Measurements from ENCODE around the gene PITPNB. TPM values are rescaled to one million over a fixed set of nuclear protein-coding genes. Genes with fewer than 3 reads are reported as not detected.

Gene PITPNB
- total and polyA plus RNA-seq, 2 of the 13 experiments (the other 11 are each of a cell fraction or from before 2014, with no cell fraction given): 17.0 to 30.1 TPM

GRCh38 chr22:27851974-27852746 is 66.9 kb downstream of the PITPNB start:
- no peaks in the 10 kb centered on the region for H3K9me3 ChIP-seq (ENCODE audit: low read length)
- no peaks in the 10 kb centered on the region for H3K27me3 ChIP-seq (ENCODE audit: control insufficient read depth in 1 of 2, insufficient read depth in 2 of 2, low read length in 2 of 2)
- ATAC-seq (no peak), DNase-seq (ENCODE audit: low spot score) (peak; percentile 52), FAIRE-seq (no peak)
- ChIA-PET CTCF (ENCODE audit: low intra/inter-chr PET ratio, low total read pairs) (no interaction called here), POLR2A (no interaction called here)
- no TSS peak for BruUV-seq (replicated peaks)
- H4K20me1 ChIP-seq (ENCODE audit: insufficient read depth, low read length): no peaks in the 10 kb centered on the region
- WGBS (ENCODE audit: low lambda C conversion rate): 90% methylated on average over 7 of the region's 7 CpGs
- intact Hi-C loops (cut with micrococcal nuclease; ENCODE audit: unreplicated experiment): no loop called here
- H3K4me2 ChIP-seq (ENCODE audit: low read depth, low read length): no peak overlapping the region
- no peaks in the 10 kb centered on the region for H3K79me2 ChIP-seq (ENCODE audit: insufficient read depth, low read length)
- H3K4me1 ChIP-seq (ENCODE audit: insufficient read depth, low read length): peaks cover 30% of the 10 kb centered on the region
- no peak overlapping the region for H3K9ac ChIP-seq (ENCODE audit: insufficient read depth, low read depth, low read length)
- H3K27ac ChIP-seq (ENCODE audit: extremely low read length, insufficient read depth, low read length): no peak overlapping the region
- no peak overlapping the region for H3K4me3 ChIP-seq (replicated peaks in 1 of 3; ENCODE audit: insufficient read depth in 1 of 3, low read depth in 2 of 3, low read length in 3 of 3)
- peaks cover 17 to 62% of the 10 kb centered on the region in 2 experiments for H3K36me3 ChIP-seq (replicated peaks in 1 of 2; ENCODE audit: control insufficient read depth in 1 of 2, insufficient read depth in 2 of 2, low read length in 2 of 2)
- no peak overlapping the region for H2AFZ ChIP-seq (ENCODE audit: low read length)
- in situ Hi-C loops (cut with HindIII; ENCODE audit: extremely low pct_ligation_motif_present, low pct_unique_long_range_greater_than_20kb): no loop called here
- TF ChIP-seq FOXA3 (CRISPR knock-in tag; IDR thresholded peaks at IDR 0.05): peak; percentile 65
- no peak for TF ChIP-seq SOX13 (IDR thresholded peaks at IDR 0.05)
- TF ChIP-seq SOX13 (CRISPR knock-in tag; conservative IDR thresholded peaks at IDR 0.05 in 1 of 2, IDR thresholded peaks at IDR 0.05 in 1 of 2): peak in 1 of 2 experiments; percentile 82; a peak in 2 of 4 replicates
- TF ChIP-seq, protein P1, sequence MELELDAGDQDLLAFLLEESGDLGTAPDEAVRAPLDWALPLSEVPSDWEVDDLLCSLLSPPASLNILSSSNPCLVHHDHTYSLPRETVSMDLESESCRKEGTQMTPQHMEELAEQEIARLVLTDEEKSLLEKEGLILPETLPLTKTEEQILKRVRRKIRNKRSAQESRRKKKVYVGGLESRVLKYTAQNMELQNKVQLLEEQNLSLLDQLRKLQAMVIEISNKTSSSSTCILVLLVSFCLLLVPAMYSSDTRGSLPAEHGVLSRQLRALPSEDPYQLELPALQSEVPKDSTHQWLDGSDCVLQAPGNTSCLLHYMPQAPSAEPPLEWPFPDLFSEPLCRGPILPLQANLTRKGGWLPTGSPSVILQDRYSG (CRISPR knock-in tag; IDR thresholded peaks at IDR 0.05): no peak
- no peak for TF ChIP-seq NFYB (CRISPR knock-in tag; IDR thresholded peaks at IDR 0.05)
- peak; percentile 18; the same call in 1 of the 2 replicates for TF ChIP-seq SOX5 (CRISPR knock-in tag; IDR thresholded peaks at IDR 0.05; ENCODE audit: borderline replicate concordance)
- TF ChIP-seq, protein P2, sequence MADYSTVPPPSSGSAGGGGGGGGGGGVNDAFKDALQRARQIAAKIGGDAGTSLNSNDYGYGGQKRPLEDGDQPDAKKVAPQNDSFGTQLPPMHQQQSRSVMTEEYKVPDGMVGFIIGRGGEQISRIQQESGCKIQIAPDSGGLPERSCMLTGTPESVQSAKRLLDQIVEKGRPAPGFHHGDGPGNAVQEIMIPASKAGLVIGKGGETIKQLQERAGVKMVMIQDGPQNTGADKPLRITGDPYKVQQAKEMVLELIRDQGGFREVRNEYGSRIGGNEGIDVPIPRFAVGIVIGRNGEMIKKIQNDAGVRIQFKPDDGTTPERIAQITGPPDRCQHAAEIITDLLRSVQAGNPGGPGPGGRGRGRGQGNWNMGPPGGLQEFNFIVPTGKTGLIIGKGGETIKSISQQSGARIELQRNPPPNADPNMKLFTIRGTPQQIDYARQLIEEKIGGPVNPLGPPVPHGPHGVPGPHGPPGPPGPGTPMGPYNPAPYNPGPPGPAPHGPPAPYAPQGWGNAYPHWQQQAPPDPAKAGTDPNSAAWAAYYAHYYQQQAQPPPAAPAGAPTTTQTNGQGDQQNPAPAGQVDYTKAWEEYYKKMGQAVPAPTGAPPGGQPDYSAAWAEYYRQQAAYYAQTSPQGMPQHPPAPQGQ (CRISPR knock-in tag; IDR thresholded peaks at IDR 0.05; ENCODE audit: borderline replicate concordance): no peak
- no peak for TF ChIP-seq GFI1 (CRISPR knock-in tag; IDR thresholded peaks at IDR 0.05; ENCODE audit: borderline replicate concordance)
- TF ChIP-seq, protein P3, sequence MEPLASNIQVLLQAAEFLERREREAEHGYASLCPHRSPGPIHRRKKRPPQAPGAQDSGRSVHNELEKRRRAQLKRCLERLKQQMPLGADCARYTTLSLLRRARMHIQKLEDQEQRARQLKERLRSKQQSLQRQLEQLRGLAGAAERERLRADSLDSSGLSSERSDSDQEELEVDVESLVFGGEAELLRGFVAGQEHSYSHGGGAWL (CRISPR knock-in tag; IDR thresholded peaks at IDR 0.05): no peak
- no peak for TF ChIP-seq ZNF75D (CRISPR knock-in tag; IDR thresholded peaks at IDR 0.05; ENCODE audit: borderline replicate concordance)
- no peak for TF ChIP-seq FOXA1 (IDR thresholded peaks at IDR 0.05)
- TF ChIP-seq FOXA1 (CRISPR knock-in tag; IDR thresholded peaks at IDR 0.05): peak; percentile 64; the same call in 1 of the 2 replicates
- TF ChIP-seq SMYD3 (CRISPR knock-in tag; IDR thresholded peaks at IDR 0.05): no peak
- no peak for TF ChIP-seq MEF2D (CRISPR knock-in tag; IDR thresholded peaks at IDR 0.05)
- TF ChIP-seq, protein P4, sequence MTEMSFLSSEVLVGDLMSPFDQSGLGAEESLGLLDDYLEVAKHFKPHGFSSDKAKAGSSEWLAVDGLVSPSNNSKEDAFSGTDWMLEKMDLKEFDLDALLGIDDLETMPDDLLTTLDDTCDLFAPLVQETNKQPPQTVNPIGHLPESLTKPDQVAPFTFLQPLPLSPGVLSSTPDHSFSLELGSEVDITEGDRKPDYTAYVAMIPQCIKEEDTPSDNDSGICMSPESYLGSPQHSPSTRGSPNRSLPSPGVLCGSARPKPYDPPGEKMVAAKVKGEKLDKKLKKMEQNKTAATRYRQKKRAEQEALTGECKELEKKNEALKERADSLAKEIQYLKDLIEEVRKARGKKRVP (CRISPR knock-in tag; IDR thresholded peaks at IDR 0.05): no peak
- TF ChIP-seq, protein P5, sequence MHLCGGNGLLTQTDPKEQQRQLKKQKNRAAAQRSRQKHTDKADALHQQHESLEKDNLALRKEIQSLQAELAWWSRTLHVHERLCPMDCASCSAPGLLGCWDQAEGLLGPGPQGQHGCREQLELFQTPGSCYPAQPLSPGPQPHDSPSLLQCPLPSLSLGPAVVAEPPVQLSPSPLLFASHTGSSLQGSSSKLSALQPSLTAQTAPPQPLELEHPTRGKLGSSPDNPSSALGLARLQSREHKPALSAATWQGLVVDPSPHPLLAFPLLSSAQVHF (CRISPR knock-in tag; IDR thresholded peaks at IDR 0.05): no peak
- TF ChIP-seq ZNF296 (CRISPR knock-in tag; conservative IDR thresholded peaks at IDR 0.05): no peak
- TF ChIP-seq RBM39 (IDR thresholded peaks at IDR 0.05; ENCODE audit: low read depth, low read length, poor library complexity, severe bottlenecking): no peak
- TF ChIP-seq DMAP1 (CRISPR knock-in tag; IDR thresholded peaks at IDR 0.05): no peak
- TF ChIP-seq ZNF256 (CRISPR knock-in tag; conservative IDR thresholded peaks at IDR 0.05): no peak
- TF ChIP-seq SALL2 (CRISPR knock-in tag; IDR thresholded peaks at IDR 0.05): no peak
